H1 (cell line): Measurements from ENCODE around the gene BAD. TPM values are rescaled to one million over a fixed set of nuclear protein-coding genes. Genes with fewer than 3 reads are reported as not detected.

Experiments
- POLR2AphosphoS5 ChIP-seq: IDR thresholded peaks from 2 replicates; pipeline ENCODE4 v1.6.1; 2011; ENCODE audit warnings: low read depth, low read length
- polyA plus RNA-seq, 7 experiments: library from polyadenylated mRNA; depleted of rRNA in 3 of 7; stranded (reverse) in 5 of 7; unstranded in 2 of 7; fragments of >200 nt in 5 of 7; fragments of 200-250 nt in 2 of 7; gene quantifications; 1 replicate in 5 of 7; 2 replicates in 1 of 7; 4 replicates in 1 of 7; pipeline versions ENCODE4 v1.2.1 to v1.2.3, GENCODE V29; 2011 to 2013; ENCODE audit warnings: missing spikeins in 2 of 7, mixed read lengths in 2 of 7
- total RNA-seq: library from RNA; stranded (reverse); fragmentation: NEBNext Ultra II Directional; extraction: Animal tissue kit (Norgen Biotek cat#: 25700); gene quantifications from 2 replicates; pipeline ENCODE4 v1.2.1, GENCODE V29; 2021
- TF ChIP-seq, protein P1 (sequence below): fragments of 300-600 bp; sonication (generic); IDR thresholded peaks from 2 replicates; pipeline ENCODE4 v1.7.1; 2012; ENCODE audit warnings: low read length, moderate library complexity, mild to moderate bottlenecking, inconsistent platforms; ENCODE audit not compliant: insufficient replicate concordance

The BAD gene
- total and polyA plus RNA-seq, 2 of the 8 experiments (the other 6 are each of a cell fraction or from before 2014, with no cell fraction given), result 23.1 to 33.7 TPM

DNA sequence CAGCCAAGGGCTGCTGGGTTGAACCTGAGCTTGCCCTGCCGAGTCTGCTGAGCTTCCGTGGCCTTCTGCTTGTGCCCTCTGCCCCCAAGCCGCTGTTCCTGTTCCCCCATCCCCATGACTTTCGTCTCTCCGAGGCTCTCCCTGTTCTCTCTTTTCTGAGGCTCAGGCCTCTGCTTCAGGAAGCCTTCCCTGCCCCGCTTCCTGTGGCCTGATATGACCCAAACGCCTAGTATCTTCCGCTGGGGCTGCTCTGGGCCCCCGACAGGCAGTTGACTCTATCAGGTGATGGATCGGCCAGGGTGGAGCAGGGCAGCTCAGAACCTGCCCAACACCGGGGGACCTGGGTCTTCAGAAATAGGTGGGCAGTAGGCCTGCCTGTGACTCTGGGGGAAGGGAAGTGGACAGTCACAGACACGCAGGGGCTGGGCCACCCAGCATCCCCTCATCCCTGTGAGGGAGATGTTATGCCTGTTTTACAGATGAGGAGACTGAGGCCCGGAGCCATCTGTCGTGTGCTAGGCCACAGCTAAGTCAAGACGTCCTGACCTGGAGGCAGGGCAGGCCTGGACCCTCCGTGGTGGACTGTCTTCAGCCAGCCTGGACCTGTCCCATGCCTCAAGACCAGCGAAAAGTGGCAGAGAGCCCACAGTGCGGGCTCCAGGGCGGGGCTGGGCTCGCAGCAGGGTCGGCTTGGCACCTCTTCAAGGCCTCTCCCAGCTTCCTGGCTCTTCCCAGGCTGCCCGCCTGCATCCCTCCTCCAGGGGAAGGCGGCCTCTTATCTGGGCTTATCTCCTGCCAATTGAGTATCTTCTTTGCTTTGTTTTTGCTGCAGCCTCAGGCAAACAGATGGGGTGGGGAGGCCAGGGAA, 16.2 kb downstream of the BAD start (continued):
- TF ChIP-seq, protein P1, sequence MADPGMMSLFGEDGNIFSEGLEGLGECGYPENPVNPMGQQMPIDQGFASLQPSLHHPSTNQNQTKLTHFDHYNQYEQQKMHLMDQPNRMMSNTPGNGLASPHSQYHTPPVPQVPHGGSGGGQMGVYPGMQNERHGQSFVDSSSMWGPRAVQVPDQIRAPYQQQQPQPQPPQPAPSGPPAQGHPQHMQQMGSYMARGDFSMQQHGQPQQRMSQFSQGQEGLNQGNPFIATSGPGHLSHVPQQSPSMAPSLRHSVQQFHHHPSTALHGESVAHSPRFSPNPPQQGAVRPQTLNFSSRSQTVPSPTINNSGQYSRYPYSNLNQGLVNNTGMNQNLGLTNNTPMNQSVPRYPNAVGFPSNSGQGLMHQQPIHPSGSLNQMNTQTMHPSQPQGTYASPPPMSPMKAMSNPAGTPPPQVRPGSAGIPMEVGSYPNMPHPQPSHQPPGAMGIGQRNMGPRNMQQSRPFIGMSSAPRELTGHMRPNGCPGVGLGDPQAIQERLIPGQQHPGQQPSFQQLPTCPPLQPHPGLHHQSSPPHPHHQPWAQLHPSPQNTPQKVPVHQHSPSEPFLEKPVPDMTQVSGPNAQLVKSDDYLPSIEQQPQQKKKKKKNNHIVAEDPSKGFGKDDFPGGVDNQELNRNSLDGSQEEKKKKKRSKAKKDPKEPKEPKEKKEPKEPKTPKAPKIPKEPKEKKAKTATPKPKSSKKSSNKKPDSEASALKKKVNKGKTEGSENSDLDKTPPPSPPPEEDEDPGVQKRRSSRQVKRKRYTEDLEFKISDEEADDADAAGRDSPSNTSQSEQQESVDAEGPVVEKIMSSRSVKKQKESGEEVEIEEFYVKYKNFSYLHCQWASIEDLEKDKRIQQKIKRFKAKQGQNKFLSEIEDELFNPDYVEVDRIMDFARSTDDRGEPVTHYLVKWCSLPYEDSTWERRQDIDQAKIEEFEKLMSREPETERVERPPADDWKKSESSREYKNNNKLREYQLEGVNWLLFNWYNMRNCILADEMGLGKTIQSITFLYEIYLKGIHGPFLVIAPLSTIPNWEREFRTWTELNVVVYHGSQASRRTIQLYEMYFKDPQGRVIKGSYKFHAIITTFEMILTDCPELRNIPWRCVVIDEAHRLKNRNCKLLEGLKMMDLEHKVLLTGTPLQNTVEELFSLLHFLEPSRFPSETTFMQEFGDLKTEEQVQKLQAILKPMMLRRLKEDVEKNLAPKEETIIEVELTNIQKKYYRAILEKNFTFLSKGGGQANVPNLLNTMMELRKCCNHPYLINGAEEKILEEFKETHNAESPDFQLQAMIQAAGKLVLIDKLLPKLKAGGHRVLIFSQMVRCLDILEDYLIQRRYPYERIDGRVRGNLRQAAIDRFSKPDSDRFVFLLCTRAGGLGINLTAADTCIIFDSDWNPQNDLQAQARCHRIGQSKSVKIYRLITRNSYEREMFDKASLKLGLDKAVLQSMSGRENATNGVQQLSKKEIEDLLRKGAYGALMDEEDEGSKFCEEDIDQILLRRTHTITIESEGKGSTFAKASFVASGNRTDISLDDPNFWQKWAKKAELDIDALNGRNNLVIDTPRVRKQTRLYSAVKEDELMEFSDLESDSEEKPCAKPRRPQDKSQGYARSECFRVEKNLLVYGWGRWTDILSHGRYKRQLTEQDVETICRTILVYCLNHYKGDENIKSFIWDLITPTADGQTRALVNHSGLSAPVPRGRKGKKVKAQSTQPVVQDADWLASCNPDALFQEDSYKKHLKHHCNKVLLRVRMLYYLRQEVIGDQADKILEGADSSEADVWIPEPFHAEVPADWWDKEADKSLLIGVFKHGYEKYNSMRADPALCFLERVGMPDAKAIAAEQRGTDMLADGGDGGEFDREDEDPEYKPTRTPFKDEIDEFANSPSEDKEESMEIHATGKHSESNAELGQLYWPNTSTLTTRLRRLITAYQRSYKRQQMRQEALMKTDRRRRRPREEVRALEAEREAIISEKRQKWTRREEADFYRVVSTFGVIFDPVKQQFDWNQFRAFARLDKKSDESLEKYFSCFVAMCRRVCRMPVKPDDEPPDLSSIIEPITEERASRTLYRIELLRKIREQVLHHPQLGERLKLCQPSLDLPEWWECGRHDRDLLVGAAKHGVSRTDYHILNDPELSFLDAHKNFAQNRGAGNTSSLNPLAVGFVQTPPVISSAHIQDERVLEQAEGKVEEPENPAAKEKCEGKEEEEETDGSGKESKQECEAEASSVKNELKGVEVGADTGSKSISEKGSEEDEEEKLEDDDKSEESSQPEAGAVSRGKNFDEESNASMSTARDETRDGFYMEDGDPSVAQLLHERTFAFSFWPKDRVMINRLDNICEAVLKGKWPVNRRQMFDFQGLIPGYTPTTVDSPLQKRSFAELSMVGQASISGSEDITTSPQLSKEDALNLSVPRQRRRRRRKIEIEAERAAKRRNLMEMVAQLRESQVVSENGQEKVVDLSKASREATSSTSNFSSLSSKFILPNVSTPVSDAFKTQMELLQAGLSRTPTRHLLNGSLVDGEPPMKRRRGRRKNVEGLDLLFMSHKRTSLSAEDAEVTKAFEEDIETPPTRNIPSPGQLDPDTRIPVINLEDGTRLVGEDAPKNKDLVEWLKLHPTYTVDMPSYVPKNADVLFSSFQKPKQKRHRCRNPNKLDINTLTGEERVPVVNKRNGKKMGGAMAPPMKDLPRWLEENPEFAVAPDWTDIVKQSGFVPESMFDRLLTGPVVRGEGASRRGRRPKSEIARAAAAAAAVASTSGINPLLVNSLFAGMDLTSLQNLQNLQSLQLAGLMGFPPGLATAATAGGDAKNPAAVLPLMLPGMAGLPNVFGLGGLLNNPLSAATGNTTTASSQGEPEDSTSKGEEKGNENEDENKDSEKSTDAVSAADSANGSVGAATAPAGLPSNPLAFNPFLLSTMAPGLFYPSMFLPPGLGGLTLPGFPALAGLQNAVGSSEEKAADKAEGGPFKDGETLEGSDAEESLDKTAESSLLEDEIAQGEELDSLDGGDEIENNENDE, result no peak
- peak; percentile 52 for TF ChIP-seq POLR2AphosphoS5
- TF ChIP-seq, all 59 proteins: peak for 1
